ENCODE data around the gene CYTH3.
"Not testable (repeated sequence)": the region's sequence is repeated elsewhere in the genome, so short reads cannot be mapped to it uniquely, and the experiment has no call there.

CYTH3 gene

GRCh38 chr7:6231184-6231583 lies 41.2 kb downstream of the CYTH3 start:
- TF ChIP-seq CTCF (IDR thresholded peaks at IDR 0.05; ENCODE audit: low read depth, low read length), result no peak
- H3K4me3 ChIP-seq (ENCODE audit: low read depth, low read length), result no peak overlapping the region

- not testable (repeated sequence) for H3K4me3 ChIP-seq (ENCODE audit: low read depth, low read length)
Measured at GRCh38 chr7:6229284-6229683, 43.1 kb downstream of the CYTH3 start.

- H3K4me3 ChIP-seq (ENCODE audit: low read depth, low read length), result peak overlapping the region; percentile 22
- no peak for TF ChIP-seq CTCF (IDR thresholded peaks at IDR 0.05; ENCODE audit: low read depth, low read length)
Measured at GRCh38 chr7:6228361-6229229, 43.8 kb downstream of the CYTH3 start.

GRCh38 chr7:6227294-6227846 lies 45.1 kb downstream of the CYTH3 start:
- no peak for TF ChIP-seq CTCF (IDR thresholded peaks at IDR 0.05; ENCODE audit: low read depth, low read length)
- H3K4me3 ChIP-seq (ENCODE audit: low read depth, low read length), result no peak overlapping the region

- no peak overlapping the region for H3K4me3 ChIP-seq (ENCODE audit: low read depth, low read length)
- TF ChIP-seq CTCF (IDR thresholded peaks at IDR 0.05; ENCODE audit: low read depth, low read length), result no peak
Measured at GRCh38 chr7:6226194-6226799, 46.1 kb downstream of the CYTH3 start.

GRCh38 chr7:6223411-6223810 lies 49.0 kb downstream of the CYTH3 start:
- not testable (repeated sequence) for H3K4me3 ChIP-seq (ENCODE audit: low read depth, low read length)

- not testable (repeated sequence) for H3K4me3 ChIP-seq (ENCODE audit: low read depth, low read length)
Measured at GRCh38 chr7:6223010-6223409, 49.4 kb downstream of the CYTH3 start.

- TF ChIP-seq CTCF (IDR thresholded peaks at IDR 0.05; ENCODE audit: low read depth, low read length), result no peak
- H3K4me3 ChIP-seq (ENCODE audit: low read depth, low read length), result no peak overlapping the region
Measured at GRCh38 chr7:6221340-6222319, 50.8 kb downstream of the CYTH3 start.

Data from WI38 (cell line).